ENCODE measurements around the gene CDH4. TPM values are rescaled to one million over a fixed set of nuclear protein-coding genes. Genes with fewer than 3 reads are reported as not detected.

Gene CDH4
- total RNA-seq, 2 experiments from 2014 or later = not detected

DNA sequence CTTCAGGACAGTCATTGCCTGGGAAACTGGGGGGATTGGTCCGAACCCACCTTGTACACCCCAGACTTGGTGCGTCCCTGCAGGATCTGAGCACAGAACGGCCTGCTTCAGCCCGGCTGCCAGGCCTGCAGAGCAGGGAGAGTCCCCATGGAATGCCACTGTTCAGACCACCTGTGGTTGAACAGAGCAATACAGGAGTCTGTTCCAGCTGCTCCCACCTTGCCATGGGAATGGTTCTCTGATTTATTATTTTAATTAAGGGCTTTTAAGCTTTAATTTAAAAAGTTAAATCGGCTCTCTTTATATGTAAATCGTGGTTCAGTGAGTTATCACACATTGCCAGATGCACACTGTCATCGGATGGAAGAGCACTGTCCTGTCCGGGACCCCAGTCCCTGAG, 310.4 kb downstream of the CDH4 start:
- Histone ChIP-seq H2AFZ (ENCODE audit: low read length) (no peak overlapping the region), H3K36me3 (ENCODE audit: insufficient read depth, low read length) (no peaks in the 10 kb centered on the region), H3K9me2 (ENCODE audit: insufficient read depth, low read length) (no peaks in the 10 kb centered on the region), H3K9me3 (ENCODE audit: low read length) (no peaks in the 10 kb centered on the region), H3K79me2 (ENCODE audit: insufficient read depth, low read depth, low read length) (no peaks in the 10 kb centered on the region), H3K4me3 (ENCODE audit: low read depth, low read length, poor library complexity, severe bottlenecking) (no peak overlapping the region), H4K20me1 (ENCODE audit: insufficient read depth, low read length) (no peaks in the 10 kb centered on the region), H3K27ac (ENCODE audit: low read depth, low read length, poor library complexity, severe bottlenecking) (no peak overlapping the region), H3K4me2 (ENCODE audit: low read length) (no peak overlapping the region), H3K4me1 (ENCODE audit: insufficient read depth, low read length, poor library complexity, severe bottlenecking) (no peaks in the 10 kb centered on the region)
- ChIA-PET POLR2A (no interaction called here), CTCF (ENCODE audit: unreplicated experiment) (no interaction called here)
- no peak for TF ChIP-seq EZH2phosphoT487 (IDR thresholded peaks at IDR 0.05; ENCODE audit: borderline replicate concordance, low read depth, low read length)
- TF ChIP-seq, protein P1, sequence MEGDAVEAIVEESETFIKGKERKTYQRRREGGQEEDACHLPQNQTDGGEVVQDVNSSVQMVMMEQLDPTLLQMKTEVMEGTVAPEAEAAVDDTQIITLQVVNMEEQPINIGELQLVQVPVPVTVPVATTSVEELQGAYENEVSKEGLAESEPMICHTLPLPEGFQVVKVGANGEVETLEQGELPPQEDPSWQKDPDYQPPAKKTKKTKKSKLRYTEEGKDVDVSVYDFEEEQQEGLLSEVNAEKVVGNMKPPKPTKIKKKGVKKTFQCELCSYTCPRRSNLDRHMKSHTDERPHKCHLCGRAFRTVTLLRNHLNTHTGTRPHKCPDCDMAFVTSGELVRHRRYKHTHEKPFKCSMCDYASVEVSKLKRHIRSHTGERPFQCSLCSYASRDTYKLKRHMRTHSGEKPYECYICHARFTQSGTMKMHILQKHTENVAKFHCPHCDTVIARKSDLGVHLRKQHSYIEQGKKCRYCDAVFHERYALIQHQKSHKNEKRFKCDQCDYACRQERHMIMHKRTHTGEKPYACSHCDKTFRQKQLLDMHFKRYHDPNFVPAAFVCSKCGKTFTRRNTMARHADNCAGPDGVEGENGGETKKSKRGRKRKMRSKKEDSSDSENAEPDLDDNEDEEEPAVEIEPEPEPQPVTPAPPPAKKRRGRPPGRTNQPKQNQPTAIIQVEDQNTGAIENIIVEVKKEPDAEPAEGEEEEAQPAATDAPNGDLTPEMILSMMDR (conservative IDR thresholded peaks at IDR 0.05; ENCODE audit: low read length) = no peak
- no peak for DNase-seq (ENCODE audit: low spot score)
- intact Hi-C loops (cut with micrococcal nuclease; ENCODE audit: unreplicated experiment) = no loop called here
- no TSS peak for BruUV-seq (replicated peaks)

DNA sequence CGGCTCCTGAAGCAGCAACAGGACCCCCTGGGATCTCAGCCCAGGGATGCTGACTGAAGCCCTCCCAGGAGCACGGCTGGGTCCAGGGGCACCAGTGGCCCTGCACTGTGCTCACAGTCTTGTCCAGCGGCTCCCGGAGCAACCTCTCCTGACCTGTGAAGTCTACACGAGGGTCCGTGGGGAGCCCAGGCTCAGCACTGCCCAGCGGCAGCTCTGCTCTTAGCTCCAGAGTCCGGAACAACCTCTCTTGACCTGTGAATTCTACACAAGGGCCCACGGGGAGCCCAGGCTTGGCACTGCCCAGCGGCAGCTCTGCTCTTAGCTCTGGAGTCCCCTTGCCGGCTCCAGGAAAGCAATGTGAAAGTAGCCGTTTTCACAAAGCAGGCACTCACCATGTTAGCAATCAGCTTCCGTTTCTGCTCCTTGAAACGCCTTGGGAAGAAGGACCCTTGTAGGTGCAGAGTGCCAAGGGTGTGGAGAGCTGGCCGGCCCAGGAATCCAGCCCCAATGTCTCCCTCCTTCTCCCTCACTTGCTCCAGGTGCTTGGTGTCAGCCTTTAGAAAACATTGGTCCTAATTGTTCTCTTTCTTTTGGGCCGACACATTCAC, 310.9 kb downstream of the CDH4 start:
- Histone ChIP-seq H3K27ac (ENCODE audit: low read depth, low read length, poor library complexity, severe bottlenecking) (no peak overlapping the region), H3K9me3 (ENCODE audit: low read length) (no peaks in the 10 kb centered on the region), H3K4me2 (ENCODE audit: low read length) (no peak overlapping the region), H3K4me1 (ENCODE audit: insufficient read depth, low read length, poor library complexity, severe bottlenecking) (no peaks in the 10 kb centered on the region), H3K79me2 (ENCODE audit: insufficient read depth, low read depth, low read length) (no peaks in the 10 kb centered on the region), H4K20me1 (ENCODE audit: insufficient read depth, low read length) (no peaks in the 10 kb centered on the region), H3K36me3 (ENCODE audit: insufficient read depth, low read length) (no peaks in the 10 kb centered on the region), H3K9me2 (ENCODE audit: insufficient read depth, low read length) (no peaks in the 10 kb centered on the region), H3K4me3 (ENCODE audit: low read depth, low read length, poor library complexity, severe bottlenecking) (no peak overlapping the region), H2AFZ (ENCODE audit: low read length) (no peak overlapping the region)
- no peak for DNase-seq (ENCODE audit: low spot score)
- TF ChIP-seq EZH2phosphoT487 (IDR thresholded peaks at IDR 0.05; ENCODE audit: borderline replicate concordance, low read depth, low read length) = no peak
- TF ChIP-seq, protein P1 (conservative IDR thresholded peaks at IDR 0.05; ENCODE audit: low read length) = no peak
- POLR2A ChIA-PET = no interaction called here
- intact Hi-C loops (cut with micrococcal nuclease; ENCODE audit: unreplicated experiment) = no loop called here
- CTCF ChIA-PET (ENCODE audit: unreplicated experiment) = no interaction called here
- no TSS peak for BruUV-seq (replicated peaks)

DNA sequence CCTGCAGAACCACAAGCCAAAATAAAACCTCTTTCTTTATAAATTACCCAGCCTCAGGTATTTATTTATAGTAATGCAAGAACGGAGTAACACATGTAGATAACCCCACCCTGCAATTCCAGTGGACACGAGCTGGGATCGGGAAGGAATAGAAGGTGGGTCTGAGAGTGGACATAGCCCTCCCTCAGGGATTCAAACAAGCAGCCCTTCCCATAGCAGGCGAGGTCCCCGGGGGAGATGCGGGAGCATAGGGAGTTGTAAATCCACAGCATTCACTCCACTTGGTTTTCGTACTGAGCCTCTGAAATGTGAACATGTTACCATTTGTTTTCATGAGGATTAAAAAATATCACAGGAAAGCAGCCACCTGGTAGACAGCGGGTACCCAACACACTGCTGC, 312.6 kb downstream of the CDH4 start:
- H2AFZ ChIP-seq (ENCODE audit: low read length) = no peak overlapping the region
- no peaks in the 10 kb centered on the region for H3K36me3 ChIP-seq (ENCODE audit: insufficient read depth, low read length)
- CTCF ChIA-PET (ENCODE audit: unreplicated experiment) = no interaction called here
- H3K9me2 ChIP-seq (ENCODE audit: insufficient read depth, low read length) = no peaks in the 10 kb centered on the region
- no TSS peak for BruUV-seq (replicated peaks)
- H3K9me3 ChIP-seq (ENCODE audit: low read length) = no peaks in the 10 kb centered on the region
- POLR2A ChIA-PET = no interaction called here
- DNase-seq (ENCODE audit: low spot score) = no peak
- H3K79me2 ChIP-seq (ENCODE audit: insufficient read depth, low read depth, low read length) = no peaks in the 10 kb centered on the region
- no peak overlapping the region for H3K27ac ChIP-seq (ENCODE audit: low read depth, low read length, poor library complexity, severe bottlenecking)
- no peak overlapping the region for H3K4me3 ChIP-seq (ENCODE audit: low read depth, low read length, poor library complexity, severe bottlenecking)
- H3K4me2 ChIP-seq (ENCODE audit: low read length) = no peak overlapping the region
- intact Hi-C loops (cut with micrococcal nuclease; ENCODE audit: unreplicated experiment) = no loop called here
- TF ChIP-seq, protein P1 (conservative IDR thresholded peaks at IDR 0.05; ENCODE audit: low read length) = no peak
- TF ChIP-seq EZH2phosphoT487 (IDR thresholded peaks at IDR 0.05; ENCODE audit: borderline replicate concordance, low read depth, low read length) = no peak
- no peaks in the 10 kb centered on the region for H4K20me1 ChIP-seq (ENCODE audit: insufficient read depth, low read length)
- no peaks in the 10 kb centered on the region for H3K4me1 ChIP-seq (ENCODE audit: insufficient read depth, low read length, poor library complexity, severe bottlenecking)

Data from OCI-LY7 (cell line).